WI38 (cell line): Measurements from ENCODE around the gene F8A2.

Experiments used
- H3K4me3 ChIP-seq: 2 replicates; pipeline ENCODE4 v1.5.1; 2011; ENCODE audit warnings: low read depth, mild to moderate bottlenecking, control low read depth, low read length
- CTCF ChIP-seq: IDR thresholded peaks from 2 replicates; pipeline ENCODE4 v1.5.1; 2012; ENCODE audit warnings: low read depth, mild to moderate bottlenecking, control low read depth, low read length

The F8A2 gene

GRCh38 chrX:155406429-155406828 is 24.5 kb downstream of the F8A2 start:
- H3K4me3 ChIP-seq: no peak overlapping the region
- no peak for TF ChIP-seq CTCF

GRCh38 chrX:155417769-155418168 is 35.9 kb downstream of the F8A2 start:
- no peak for TF ChIP-seq CTCF
- H3K4me3 ChIP-seq: no peak overlapping the region
